Islet of Langerhans (tissue), 1 donor: ENCODE results near the gene ARIH2.

Experiments
- FAIRE-seq: peaks from one replicate; lab custom pipeline; 2011; peaks lifted over from hg19 to GRCh38; lab: Jason Lieb, UNC

ARIH2 gene

GRCh38 chr3:49020330-49021212 lies 101.9 kb downstream of the ARIH2 start:
- FAIRE-seq: no peak

DNA sequence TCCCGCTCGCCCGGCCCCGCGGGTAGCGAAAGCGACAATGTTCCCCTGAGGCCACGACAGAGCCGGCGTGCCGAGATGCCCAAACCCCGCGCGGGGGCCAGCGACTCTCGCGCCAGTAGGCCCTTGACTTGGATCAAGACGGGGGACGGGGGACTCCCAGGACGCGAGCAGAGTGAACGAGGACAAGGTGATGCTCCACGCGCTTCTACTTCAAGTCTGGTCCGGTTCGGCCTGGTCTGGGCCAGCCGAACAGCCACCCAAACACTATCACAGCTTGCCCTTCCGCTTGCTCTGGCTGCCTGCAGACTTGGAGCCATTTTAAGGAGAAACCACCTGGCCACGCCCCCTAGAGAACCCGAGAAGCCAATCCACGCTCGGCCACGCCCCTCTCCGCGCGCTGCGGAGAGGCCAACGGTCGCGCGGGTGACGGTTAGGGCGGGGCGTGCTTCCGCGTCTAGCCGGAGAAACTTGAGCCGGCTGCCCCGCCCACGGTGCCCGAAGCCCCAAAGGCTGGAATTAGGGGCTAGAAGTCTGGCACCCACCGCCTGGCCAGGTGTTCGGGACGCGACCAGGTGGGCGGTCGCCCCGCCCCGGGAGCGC lies 102.7 kb downstream of the ARIH2 start:
- FAIRE-seq: no peak

DNA sequence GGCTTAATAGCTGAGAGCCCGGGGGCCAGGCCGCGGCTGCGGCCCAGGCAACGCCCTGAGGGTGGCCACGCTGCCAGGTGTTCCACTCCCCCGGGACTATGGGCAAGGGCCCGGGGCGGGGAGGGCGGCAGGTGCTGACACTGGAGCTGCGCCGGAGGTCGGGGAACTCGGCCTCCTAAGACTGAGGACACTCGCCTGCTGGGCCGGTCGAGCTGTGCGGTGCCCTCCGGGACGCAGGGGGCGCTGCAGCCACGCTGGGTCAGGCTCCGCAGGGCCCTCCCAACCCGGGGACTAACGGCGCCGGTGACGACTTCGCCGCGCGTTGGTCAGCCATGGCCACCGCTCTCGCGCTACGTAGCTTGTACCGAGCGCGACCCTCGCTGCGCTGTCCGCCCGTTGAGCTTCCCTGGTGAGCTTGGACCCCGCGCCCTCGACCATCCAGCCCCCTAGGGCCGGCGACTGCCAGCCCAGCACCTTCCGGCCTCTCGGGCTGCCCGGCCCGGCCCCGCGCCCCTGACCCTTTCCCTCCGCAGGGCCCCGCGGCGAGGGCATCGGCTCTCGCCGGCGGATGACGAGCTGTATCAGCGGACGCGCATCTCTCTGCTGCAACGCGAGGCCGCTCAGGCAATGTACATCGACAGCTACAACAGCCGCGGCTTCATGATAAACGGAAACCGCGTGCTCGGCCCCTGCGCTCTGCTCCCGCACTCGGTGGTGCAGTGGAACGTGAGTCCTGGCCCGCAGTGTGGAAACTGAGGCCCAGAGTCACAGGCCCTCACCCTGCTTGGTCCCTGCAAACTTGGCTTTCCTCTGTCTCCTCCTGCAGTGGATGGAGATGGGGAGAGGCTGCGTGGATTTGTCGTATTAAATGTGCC lies 103.4 kb downstream of the ARIH2 start, which contains the start of gene NDUFAF3:
Gene NDUFAF3, plus strand, starts transcription at position 309 of the 875 bp plus-strand sequence. Its CDS starts 24 bp downstream, at position 333.
- FAIRE-seq: no peak

- FAIRE-seq: no peak
These were observed 104.1 kb downstream of the ARIH2 start for GRCh38 chr3:49022688-49023171.

- FAIRE-seq: no peak
These were observed 105.1 kb downstream of the ARIH2 start for GRCh38 chr3:49023775-49024174.

GRCh38 chr3:49024449-49024848 lies 105.8 kb downstream of the ARIH2 start:
- no peak for FAIRE-seq

DNA sequence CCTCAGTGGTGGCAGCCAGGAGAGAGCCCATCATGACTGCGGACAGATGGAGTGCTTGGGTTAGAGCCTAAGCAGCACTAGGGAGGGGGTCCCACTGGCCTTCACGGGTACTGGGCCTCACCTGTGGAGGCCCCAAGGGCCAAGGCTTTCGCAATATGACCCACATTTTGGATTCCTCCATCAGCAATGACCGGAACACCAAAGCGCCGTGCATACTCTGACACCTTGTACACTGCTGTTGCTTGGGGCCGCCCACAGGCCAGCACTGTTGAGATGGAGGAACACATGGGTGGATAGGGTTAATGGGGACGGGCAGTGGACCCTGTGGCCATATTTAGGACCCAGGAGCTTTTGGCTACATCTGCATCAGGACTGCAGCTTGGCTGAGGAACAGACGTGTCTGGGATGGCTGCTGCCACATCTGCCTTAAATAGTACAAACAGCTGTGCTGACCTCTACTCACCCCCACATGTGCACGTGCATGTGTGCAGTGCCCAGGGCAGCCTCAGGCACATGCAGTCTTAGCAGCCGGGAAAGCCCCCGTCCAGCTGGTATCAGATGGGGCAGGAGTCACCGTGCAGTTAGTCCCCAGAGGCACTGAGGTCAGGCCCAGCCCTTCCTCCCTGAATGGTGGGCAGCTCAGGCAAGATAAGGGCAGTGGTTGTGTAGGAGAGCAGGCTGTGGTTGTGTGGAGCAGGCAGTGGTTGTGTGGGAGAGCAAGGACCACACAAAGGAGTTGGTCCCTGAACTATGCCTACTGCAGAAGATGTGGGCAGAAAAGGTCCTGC lies 106.6 kb downstream of the ARIH2 start:
- no peak for FAIRE-seq

DNA sequence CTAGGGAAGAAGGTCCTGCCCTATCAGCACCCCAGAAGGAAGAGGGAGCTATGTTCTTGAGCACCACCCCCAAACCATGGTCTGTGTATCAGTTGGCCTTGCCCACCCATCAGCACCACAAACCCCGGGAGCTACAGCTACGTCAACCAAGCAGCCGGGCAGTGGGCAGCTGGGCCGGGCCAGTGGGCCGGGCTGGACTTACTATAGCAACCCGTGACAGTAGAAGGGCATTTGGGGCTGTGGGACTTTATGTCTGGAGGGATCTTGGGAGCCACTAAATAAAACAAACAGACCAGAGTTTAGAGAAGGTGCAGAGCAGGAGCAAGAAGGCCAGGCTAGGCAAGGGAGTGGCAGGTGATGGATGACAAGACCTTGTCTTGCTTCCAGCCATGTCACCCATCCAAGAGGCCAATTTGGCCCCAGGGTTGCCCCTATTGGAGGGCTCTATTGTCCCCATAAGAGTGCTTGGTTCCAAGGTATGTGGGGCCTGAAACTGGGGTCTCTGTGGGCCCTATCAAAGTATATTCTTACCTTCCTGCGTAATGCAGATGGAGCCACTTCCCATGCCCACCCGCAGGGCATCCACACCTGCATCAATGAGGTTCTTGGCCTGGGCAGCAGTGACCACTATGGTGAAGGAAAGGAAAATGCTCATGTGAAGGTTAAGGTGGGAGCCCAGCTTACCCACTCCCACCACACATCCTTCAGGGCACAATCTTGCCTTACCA lies 107.3 kb downstream of the ARIH2 start:
- no peak for FAIRE-seq

GRCh38 chr3:49026536-49026935 lies 107.9 kb downstream of the ARIH2 start:
- FAIRE-seq: no peak

GRCh38 chr3:49027634-49028033 lies 109.0 kb downstream of the ARIH2 start:
- FAIRE-seq: no peak

- no peak for FAIRE-seq
These were observed 109.6 kb downstream of the ARIH2 start for GRCh38 chr3:49028298-49028672.

- FAIRE-seq: no peak
These were observed 110.3 kb downstream of the ARIH2 start, which contains the start of gene IMPDH2 for GRCh38 chr3:49028673-49029562. Gene IMPDH2 (minus strand): TSS chr3:49029398. CDS start chr3:49029350, 48 bp downstream.

- peak; percentile 58 for FAIRE-seq
These were observed 110.9 kb downstream of the ARIH2 start for GRCh38 chr3:49029563-49029884.

DNA sequence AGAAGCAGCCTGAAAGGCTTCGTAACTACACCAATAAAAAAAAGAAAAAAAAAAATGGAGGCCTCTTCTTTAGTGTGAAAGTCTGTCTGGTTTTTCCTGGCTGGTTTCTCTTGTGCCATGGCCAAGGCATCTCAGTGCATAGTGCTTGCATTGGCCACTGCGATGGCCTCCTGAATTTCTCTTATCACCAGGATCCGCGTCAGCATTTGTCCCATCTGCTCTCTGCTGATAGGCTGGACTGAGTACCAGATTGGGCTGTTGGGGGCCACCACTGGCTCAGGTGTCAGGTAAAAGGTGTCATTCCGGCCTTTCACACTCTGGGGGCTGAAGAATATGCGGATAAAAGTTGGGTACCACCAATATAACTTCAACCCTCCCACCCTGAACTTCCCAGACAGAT lies 111.7 kb downstream of the ARIH2 start:
- FAIRE-seq: no peak

DNA sequence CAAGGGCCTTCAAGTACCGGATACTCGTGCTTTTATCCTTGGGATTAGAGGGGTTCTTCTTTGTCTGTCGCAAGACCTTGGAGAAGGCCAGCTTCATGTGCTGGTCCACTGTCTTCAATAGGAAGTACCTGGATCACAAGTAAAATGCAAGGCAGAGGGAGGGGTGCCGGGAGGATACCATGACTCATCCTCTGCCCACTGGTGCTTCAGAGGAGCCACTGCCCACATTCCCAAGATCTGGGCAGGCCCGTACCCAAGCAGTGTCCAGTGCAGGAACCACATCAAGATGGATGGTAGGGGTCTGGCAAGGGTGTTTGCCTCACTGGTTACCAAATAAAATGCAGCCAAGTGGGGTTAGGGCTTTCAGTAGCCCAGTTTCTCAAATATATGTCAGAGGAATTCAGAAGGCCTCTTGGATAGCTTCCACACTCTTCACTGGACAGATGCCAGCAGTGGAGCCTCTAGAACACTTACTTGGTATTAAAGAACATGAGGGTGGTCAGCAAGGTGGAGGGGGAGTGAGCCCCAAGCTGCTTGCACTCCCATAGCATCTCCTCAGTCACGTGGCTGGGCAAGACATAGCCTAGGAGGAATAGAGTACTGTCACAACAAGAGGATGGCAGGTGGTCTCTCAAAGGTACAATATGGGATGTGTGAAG lies 114.1 kb downstream of the ARIH2 start:
- no peak for FAIRE-seq

DNA sequence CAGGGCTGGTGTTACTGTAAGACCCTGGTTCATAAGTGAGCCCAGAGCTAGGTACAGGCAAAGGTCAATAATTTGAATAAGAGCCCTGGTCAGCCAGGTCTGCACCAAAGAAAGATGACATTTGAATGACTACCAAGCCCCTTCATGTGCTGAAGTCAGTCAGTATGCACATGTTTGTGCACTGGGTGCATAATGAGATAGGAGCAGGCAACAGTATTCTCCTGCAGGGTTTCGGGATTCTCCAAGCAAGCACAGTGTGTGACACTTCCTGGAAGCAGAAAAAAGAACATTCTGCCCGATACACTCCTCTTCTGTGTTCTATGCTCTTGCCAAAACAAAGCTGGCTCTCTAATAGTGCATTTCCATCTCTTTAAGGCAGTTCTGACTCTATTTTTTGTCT lies 116.0 kb downstream of the ARIH2 start:
- FAIRE-seq: no peak

DNA sequence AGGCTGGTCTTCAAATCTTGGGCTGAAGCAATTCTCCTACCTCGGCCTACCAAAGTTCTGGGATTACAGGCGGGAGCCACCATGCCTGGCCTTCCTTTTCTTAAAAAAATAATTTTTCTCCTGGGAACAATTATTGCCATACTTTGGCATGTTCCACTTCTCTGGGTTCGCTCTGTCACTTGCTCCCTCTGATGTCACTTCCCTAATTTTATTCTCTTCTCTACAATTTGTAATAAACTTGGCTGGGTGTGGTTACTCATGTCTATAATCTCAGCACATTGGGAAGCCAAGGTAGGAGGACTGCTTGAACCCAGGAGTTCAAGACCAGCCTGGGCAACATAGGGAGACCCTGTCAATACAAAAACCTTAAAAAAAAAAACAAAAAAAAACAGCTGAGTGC lies 116.6 kb downstream of the ARIH2 start:
- no peak for FAIRE-seq
